ENCODE measurements around the gene PDIK1L.

The PDIK1L gene

GRCh38 chr1:26124418-26125331, 13.1 kb downstream of the PDIK1L start:
- DNase-seq: no peak

GRCh38 chr1:26125382-26125781, 13.8 kb downstream of the PDIK1L start:
- DNase-seq: no peak

- no peak for DNase-seq
These were observed 14.3 kb downstream of the PDIK1L start for GRCh38 chr1:26125946-26126320.

GRCh38 chr1:26126321-26127084, 14.9 kb downstream of the PDIK1L start:
- peak; percentile 79 for DNase-seq

GRCh38 chr1:26127235-26128163, 15.9 kb downstream of the PDIK1L start:
- no peak for DNase-seq

GRCh38 chr1:26129778-26130177, 18.2 kb downstream of the PDIK1L start:
- DNase-seq: no peak

GRCh38 chr1:26130695-26131094, 19.1 kb downstream of the PDIK1L start:
- no peak for DNase-seq

GRCh38 chr1:26132128-26132833, 20.7 kb downstream of the PDIK1L start:
- peak; percentile 44 for DNase-seq

- no peak for DNase-seq
These were observed 21.2 kb downstream of the PDIK1L start for GRCh38 chr1:26132834-26133167.

GRCh38 chr1:26134466-26134865, 22.8 kb downstream of the PDIK1L start:
- DNase-seq: no peak

GRCh38 chr1:26138974-26139558, 27.4 kb downstream of the PDIK1L start:
- DNase-seq: peak; percentile 69

- DNase-seq: no peak
These were observed 30.5 kb downstream of the PDIK1L start for GRCh38 chr1:26142159-26142558.

- DNase-seq: peak; percentile 97
These were observed 33.7 kb downstream of the PDIK1L start for GRCh38 chr1:26145041-26145959.

- no peak for DNase-seq
These were observed 34.3 kb downstream of the PDIK1L start for GRCh38 chr1:26145960-26146294.

GRCh38 chr1:26148887-26149286, 37.3 kb downstream of the PDIK1L start:
- no peak for DNase-seq

GRCh38 chr1:26153966-26154532, 42.4 kb downstream of the PDIK1L start:
- no peak for DNase-seq

GRCh38 chr1:26154750-26155149, 43.1 kb downstream of the PDIK1L start:
- no peak for DNase-seq

GRCh38 chr1:26155370-26156284, 44.0 kb downstream of the PDIK1L start:
- DNase-seq: no peak

GRCh38 chr1:26156285-26157038, 44.8 kb downstream of the PDIK1L start:
- no peak for DNase-seq

All from DMS53 (cell line).